ENCODE measurements around the gene KCNH3. TPM values are rescaled to one million over a fixed set of nuclear protein-coding genes. Genes with fewer than 3 reads are reported as not detected.

KCNH3 gene
- total and polyA plus RNA-seq, 2 of the 13 experiments (the other 11 are each of a cell fraction or from before 2014, with no cell fraction given): 0.01 to 0.07 TPM

- TF ChIP-seq ZNF687 (CRISPR knock-in tag; IDR thresholded peaks at IDR 0.05) (peak; percentile 36), EZH2 (conservative IDR thresholded peaks at IDR 0.05; ENCODE audit: low read depth, low read length) (no peak), SCMH1 (CRISPR knock-in tag; IDR thresholded peaks at IDR 0.05; ENCODE audit: borderline replicate concordance) (no peak), ZNF333 (CRISPR knock-in tag; IDR thresholded peaks at IDR 0.05; ENCODE audit: borderline replicate concordance) (no peak), HOXA3 (CRISPR knock-in tag; IDR thresholded peaks at IDR 0.05) (no peak), ZNF646 (CRISPR knock-in tag; IDR thresholded peaks at IDR 0.05) (no peak), PRDM4 (CRISPR knock-in tag; IDR thresholded peaks at IDR 0.05; ENCODE audit: borderline replicate concordance) (no peak), HMG20B (CRISPR knock-in tag; conservative IDR thresholded peaks at IDR 0.05) (no peak), PATZ1 (CRISPR knock-in tag; IDR thresholded peaks at IDR 0.05) (0 out of 2 replicates have a peak, but pooled peaks have one; percentile 33), ZNF33A (CRISPR knock-in tag; IDR thresholded peaks at IDR 0.05; ENCODE audit: borderline replicate concordance) (no peak)
Measured at GRCh38 chr12:49580572-49581535, 42.0 kb downstream of the KCNH3 start (continued).

Measured in HepG2 (cell line).